Stimulated activated CD4-positive, alpha-beta T cell treated with anti-CD3 and anti-CD28 coated beads, TNF-alpha, amount 100 ng/mL, for 4 hours (primary cell): ENCODE data around the gene STAT5B.

ENCODE experiments used
- DNase-seq, 3 experiments: peaks; one replicate each; pipeline ENCODE4 v3.0.0-alpha.2; 2020; ENCODE audit warnings: low read depth in 3 of 3

Gene STAT5B

DNA sequence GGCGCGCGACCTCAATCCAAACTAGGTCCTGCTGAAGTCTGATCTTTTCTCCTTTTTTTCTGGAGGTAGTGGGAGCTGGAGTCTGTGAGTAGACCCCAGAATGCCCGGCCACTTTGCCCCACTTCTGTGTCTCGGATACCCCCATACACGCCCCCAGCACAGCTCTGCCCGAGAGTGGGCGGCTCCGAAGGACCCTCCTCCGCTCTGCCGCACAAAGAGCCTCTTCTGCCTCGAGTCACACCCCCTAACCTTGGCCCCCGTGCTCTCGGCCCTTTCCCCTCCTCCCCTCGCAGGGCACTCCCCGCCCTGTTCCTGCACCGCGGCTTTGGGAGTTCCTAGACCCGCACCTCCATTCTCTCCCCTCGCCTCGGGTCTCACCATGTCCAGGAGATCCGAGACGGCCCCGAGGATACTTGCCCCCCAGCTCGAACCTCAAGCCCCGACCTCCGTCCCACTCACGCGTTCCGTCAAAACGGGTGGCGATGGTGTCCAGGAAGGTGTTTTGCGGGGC lies 95.7 kb downstream of the STAT5B start:
- no peak for DNase-seq

DNA sequence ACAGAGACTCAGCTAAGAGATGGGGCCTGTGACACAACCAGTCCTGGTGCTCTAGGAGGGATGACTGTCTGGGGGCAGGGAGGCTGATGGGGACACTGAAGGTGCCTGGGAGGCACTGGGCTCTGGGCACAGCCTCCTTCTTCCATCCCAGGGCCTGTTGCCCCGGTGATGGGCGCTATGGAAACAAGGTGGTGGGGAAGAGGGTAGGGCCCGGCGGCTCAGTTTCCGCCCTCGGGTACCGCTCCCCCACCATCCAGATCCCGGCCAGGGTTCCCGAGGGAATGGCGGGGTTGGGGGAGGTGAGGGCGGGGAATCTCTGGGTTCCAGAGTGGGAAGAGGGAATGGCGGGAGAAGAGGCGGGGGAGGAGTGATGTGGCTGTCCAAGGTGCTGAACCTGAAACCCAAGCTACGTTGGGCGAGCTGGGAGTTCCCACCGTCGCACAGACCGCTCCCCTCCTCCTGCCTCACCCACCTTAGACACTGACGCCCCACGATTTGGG lies 96.2 kb downstream of the STAT5B start:
- no peak for DNase-seq

DNA sequence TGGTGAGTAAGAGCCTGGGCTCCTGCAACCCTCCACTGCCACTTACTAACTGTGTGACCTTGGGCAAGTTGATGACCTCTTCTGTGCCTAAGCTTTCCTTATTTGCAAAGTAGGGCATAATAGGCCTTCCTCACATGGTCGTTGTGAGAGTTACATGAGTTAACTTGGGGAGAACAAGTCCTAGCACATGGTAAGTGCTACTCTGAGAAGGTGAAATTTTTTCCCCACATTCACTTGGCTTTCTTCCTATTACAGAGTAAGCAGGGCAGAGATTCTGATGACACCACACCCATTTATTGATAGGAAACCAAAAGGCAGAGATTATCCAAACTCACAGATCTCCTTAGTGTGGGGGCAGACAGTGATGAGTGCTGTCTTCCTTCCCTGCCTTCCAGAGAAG lies 96.9 kb downstream of the STAT5B start:
- no peak for DNase-seq

DNA sequence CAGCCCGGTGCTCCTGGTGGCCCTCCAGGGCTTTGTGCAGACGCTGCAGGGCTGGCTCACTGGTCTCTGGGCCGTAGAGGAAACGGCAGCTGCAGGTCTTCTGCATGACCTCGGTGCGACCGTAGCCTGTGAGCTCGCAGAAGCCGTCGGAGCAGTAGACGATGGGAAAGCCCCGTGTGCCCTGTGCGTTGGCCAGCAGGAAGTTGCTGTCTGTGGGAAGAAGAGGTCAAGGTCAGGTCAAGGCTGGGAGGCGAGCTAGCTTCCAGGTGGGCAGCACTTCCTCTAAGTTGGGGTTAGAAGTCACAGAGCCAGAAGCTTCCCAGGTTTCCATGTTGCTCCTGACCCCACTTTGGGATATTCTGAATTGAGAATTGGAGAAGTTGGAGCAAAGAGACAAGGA lies 97.4 kb downstream of the STAT5B start:
- DNase-seq, result no peak

DNA sequence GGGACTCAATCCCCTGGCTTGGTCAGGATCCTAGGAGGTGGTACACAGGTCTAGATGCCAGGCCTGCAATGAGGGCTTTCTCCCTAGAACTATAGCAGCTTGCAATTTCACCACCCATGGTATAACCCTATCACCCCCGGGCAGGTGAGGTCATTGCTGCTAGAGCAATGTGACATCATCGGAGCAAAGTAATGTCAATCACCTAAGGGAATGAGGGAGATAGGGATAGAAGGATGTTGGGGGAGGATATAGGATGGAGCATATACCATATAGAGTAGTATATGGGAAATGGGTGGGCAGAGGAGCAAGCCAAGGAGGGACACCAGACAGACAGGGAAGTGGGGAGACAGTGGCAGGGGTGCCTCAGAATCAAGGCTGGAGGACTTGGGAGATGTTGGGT lies 98.5 kb downstream of the STAT5B start:
- no peak for DNase-seq

DNA sequence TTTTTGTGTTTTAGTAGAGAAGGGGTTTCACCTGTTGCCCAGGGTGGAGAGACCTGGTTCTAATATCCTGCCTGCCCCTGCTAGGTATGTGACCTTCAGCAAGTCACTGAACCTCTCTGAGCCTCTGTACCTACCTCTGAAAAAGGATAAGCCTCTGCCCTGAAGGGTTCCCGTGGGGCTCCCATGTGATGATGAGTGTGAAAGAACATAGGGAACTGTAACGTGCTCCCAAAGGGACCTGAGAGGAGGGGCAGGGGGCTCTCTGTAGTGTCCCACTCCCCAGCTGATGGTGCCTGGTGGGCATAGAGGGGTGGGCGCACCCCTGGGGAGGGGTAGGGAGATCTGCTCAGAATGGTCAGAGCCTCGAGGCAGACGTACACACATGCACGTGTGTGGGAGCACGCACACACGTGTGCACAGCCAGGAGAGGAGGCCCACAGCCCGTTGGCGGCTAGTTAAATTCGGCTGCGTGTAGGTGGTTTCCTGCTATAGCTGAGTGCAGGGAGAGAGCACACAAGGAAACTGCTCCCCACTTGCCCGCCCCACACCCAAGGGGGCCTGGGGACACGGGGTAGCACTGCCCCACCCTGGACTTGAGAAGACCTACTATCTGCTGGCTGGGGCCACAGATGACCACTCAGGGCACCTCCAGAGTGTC lies 101.9 kb downstream of the STAT5B start:
- DNase-seq, result no peak

DNA sequence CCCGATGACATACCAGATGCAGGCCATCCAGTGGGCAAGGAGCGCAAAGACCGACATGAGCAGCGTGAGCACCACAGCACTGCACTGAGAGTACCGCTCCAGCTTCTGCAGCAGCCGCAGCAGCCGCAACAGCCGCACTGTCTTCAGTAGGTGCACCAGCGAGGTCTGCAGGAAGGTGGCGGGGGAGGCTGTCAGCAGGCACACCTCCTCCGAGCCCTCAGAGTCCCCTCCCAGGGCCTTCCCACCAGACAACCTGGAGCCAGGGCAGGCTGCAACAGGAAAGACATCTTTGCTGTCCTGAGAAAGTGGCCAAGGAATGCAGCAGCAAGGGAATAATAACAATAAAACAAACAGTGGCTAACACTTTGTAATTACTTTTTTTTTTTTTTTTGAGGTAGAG lies 104.4 kb downstream of the STAT5B start:
- no peak for DNase-seq

DNA sequence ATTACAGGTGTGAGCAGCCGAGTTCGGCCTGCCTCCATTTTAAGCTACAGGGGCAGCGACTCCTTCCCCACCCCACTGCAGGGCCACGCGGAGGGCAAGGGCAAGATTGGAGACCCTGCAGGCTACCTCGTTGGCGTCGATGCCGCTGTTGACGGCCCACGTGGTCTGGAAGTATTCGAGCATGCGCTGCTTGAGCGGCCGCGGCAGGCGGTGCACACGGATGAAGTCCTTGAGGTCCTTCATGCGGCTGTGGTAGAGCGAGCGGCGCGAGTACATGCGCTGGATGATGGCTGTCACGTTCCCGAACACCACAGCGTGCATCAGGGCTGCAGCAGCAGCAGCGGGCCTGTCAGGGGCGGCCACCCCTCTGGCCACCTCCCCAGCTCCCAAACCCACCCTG lies 106.8 kb downstream of the STAT5B start:
- no peak for DNase-seq

DNA sequence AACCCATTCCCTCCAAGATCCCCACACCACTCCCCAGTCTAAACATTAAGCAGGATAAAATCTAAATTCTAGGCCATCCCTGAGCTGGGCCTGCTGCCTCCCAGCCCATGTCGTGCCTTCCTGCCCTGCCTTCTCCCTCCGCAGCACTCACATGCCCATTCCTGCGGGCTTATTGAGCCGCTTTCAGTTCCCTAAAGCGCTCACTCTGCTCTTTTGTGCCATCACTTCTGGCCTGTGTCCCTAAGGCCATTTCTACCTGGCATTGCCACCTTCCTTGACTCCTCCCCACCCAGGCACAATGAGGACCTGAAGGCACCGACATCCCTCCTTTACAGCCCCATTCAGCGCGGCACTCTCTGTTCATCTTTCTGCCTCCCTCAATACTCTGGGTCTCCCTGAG lies 108.4 kb downstream of the STAT5B start:
- no peak for DNase-seq

DNA sequence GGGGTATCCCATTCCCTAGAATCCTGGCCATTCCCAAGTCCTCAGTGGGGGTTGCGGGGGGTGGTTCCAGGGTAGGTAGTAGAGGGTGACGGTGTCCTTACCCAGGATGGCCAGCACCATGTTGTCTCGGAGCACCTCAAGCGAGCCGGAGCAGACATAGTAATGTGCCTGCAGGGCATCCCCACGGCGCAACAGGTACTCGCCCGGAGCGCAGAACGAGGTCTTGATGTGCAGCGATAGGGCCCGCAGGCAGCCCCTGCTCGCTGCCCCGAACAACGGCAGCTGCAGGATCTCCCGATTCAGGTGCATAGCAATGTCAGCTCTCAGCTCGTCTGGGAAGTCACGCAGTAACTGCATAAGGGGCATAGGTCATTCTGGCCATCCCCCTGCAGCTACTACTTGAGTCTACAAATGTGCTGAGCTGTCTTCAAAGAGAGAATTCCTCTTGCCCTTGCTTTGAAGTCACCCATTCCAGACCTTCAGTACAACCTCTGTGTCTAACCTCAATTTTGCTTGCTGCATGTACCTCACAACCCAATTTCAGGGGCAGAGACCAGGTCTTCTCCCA lies 109.9 kb downstream of the STAT5B start:
- DNase-seq, result no peak

DNA sequence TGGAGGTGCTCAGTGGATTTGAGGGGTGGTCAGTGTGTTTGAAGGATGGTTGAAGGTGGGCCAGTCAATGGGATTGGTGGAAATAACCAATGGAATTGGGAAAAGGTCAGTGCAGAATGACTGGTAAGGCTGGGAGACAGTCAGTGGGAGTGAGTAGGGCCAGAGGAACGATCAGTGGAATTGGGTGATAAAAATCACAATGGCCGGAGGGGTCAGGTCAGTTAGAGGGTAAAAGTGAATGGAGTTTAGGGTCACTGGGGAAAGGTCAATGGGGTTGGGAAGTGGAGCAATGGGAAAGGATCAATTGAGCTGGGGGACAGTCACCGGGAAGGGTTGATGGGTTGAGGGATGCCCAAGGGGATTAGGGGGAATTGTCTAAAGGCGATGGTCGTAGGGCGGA lies 110.4 kb downstream of the STAT5B start:
- no peak for DNase-seq

DNA sequence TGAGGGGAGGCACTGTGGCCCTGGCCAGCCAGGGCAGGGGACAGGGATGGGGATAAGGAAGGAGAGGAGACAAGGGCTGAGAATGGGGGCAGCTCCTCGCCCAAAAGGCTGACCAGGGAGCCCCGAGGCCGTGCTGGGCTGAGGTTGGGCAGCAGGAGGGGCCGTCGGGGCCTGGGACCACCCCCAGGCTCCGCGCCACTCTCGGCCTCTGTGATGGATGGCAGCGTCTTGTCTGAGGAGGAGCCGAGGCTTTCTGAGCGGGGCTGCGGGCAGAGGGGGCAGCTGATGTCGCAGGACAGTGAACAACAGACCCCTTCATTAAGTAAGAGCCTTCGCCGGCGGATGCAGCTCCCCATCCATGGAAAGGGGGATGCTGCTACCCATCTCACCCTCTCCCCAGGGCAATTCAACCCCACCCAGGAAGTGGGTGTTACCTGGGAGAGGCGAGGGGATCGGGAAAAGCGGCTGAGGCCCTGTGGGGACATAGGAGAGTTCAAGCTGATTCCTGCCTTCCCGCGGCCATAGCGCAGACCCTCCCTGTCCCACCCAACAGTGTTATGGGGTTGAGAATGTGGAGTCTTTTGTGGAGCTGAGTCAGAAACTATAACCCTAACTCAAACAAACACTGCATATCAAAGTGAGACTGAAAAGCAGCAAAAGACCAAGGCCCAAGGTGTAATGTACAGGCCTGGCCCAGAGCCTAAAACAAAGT lies 112.3 kb downstream of the STAT5B start:
- DNase-seq, result no peak

DNA sequence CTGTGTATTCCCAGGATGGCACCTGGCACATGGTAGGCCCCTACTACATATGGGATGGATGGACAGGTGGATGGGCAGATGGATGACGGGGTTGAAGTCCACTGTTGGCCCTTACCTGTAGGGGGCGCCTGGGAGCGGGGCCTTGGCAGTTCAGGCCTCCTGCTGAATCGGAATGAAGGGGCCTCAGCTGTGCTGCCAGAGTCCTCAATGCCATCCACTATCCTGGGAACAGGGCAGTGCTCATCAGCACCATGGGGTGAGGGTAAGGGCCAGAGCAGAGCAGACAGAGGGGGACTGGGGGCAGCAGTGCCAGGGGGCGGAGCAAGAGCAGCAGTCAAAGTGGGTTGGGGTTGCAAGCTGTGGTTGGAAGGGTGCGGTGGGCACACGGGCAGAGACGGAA lies 113.1 kb downstream of the STAT5B start:
- DNase-seq, result no peak

DNA sequence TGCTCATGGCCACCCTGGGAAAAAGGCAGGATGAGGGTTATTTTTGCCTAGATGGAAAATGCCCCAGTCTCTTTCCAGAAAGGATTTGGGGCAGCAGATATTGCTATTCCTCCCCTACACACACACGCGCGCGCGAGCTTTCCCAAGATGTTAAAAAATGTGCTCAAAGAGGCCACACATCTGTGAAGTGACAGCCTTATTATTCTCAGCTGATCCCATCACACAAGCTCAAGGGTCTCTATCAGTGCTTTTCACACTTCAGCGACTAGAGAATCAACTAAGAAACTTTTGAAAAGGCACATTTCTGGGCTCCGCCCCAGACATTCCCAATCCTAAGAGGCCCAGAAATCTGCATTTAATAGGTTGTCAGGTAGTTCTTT lies 115.7 kb downstream of the STAT5B start:
- no peak for DNase-seq

DNA sequence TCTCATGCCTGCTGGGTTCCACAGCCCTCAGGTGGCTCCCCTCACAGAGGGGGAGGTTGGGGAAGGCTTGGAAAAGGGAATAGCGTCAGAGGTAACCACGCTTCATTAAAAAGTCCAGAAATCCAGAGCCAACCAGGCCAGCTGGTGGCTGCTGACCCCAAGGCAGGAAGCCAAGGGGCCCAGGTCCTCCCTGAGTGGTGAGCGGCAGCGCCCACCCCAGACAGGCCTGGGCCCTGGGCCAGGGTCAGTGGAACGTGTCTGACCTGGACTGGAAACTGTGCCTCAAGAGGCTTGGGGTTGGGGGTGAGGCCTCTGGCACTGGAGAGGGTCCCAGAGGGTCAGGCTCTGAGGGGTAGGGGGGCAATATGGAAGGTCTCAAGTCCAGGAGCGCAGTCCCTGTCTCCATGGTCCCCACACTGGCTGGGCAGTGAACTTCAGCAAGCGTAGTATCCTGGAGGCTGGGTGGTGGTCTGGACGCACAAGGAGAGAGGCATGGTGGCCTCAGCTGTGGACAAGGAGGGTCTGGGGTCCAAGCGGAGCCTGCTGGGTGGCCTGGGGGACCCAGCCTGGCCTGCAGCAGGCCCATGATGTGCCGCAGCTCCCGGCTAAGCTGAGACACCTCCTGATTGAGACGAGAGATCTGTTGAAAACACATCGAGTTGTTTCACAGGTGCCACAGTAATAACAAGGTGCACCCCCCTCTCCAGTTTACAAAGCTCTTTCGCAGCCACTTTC lies 116.2 kb downstream of the STAT5B start:
- no peak for DNase-seq

DNA sequence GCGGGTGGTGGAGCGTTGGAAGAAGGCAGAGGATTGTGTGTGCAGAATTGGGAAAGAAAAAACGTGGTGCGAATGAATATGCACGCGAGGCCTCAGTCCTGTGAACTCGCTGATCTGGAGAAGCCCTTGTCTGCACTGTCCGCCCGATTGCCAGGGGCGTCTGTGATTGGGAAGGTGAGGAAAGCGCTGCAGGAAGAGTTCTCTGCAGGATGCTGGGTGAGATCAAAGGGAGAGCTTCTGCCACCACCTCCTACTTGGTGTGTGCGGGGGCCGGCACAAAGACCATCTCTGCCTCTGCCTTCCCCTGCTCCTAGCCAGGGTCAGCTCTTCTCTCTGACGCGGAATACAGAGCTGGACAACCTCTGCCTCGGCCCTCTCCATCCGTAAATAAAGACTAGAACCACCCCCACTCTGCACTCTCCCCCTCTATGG lies 120.6 kb downstream of the STAT5B start:
- DNase-seq, result no peak

DNA sequence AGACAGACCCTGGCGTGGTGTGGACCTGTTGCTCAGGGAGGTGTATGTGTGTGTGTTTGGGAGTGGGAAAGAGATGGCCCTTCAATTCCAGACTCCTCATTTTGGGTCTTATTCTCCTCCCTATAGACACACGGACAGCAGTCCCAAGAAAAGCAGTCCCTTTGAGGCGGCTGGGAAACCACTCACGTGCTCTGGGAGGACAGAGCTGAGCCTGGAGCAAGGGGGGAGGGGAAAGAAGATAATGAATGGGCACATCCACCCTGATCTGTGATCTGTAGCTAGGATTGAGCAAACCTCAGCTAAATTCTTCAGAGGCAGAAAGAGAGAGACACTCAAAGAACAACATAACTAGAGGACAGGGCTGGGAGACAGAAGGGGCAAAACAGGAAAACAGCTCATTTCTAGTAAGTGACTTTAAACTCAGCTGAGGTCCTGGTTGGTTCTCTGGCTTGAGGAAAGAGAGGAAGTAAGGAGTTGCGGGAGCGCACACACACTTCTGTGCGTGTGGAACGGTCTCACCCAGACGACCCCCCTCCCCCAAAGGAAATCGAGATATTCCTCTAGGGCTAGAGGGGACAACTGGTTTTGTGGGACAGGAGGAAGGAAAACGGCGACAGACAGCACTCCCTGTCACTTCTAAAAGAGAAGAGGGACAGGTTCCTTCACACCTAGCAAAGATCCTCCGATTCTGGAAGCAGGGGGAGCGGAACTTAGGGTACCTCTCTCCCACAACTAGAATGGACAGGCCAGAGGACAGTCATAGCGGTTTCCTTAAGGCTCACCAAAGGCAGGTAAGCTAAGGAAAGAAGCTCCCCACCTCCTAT lies 122.1 kb downstream of the STAT5B start:
- DNase-seq, result no peak
